Spleen (tissue), 11 donors: Measurements from ENCODE around the gene PPP1R9B. TPM values are rescaled to one million over a fixed set of nuclear protein-coding genes. Genes with fewer than 3 reads are reported as not detected.
A peak's percentile ranks its signal among the peaks of the same experiment; 100 is the strongest.

Experiments
- DNase-seq: peaks from one replicate; pipeline ENCODE4 v3.0.0-alpha.2; 2020
- H3K27ac ChIP-seq, 8 donors: fragments of 200-600 bp; sonication (generic) in 7 of 8; 1 replicate in 4 of 8; 2 replicates in 4 of 8; pipeline versions ENCODE4 v1.5.0 to v1.8.0; 2016 to 2021; ENCODE audit warnings: inconsistent platforms in 4 of 8, mild to moderate bottlenecking in 4 of 8, moderate library complexity in 1 of 8
- H3K27me3 ChIP-seq, 7 donors: fragments of 200-600 bp; sonication (generic) in 6 of 7; replicated peaks in 1 of 7; 1 replicate in 4 of 7; 2 replicates in 3 of 7; pipeline versions ENCODE4 v1.5.0 to v1.8.0; 2016 to 2021; ENCODE audit warnings: inconsistent platforms in 3 of 7, mild to moderate bottlenecking in 1 of 7
- H3K36me3 ChIP-seq, 6 donors: fragments of 200-600 bp; sonication (generic) in 5 of 6; 1 replicate in 4 of 6; 2 replicates in 2 of 6; pipeline versions ENCODE4 v1.5.0 to v1.8.0; 2016 to 2021; ENCODE audit warnings: inconsistent platforms in 2 of 6
- H3K4me1 ChIP-seq, 6 donors: fragments of 200-600 bp; sonication (generic) in 5 of 6; 1 replicate in 3 of 6; 2 replicates in 3 of 6; pipeline versions ENCODE4 v1.5.0 to v1.8.0; 2016 to 2021; ENCODE audit warnings: inconsistent platforms in 3 of 6
- H3K4me3 ChIP-seq, 8 donors: fragments of 200-600 bp; sonication (generic) in 7 of 8; 1 replicate in 4 of 8; 2 replicates in 4 of 8; pipeline versions ENCODE4 v1.5.0 to v1.8.0; 2016 to 2021; ENCODE audit warnings: inconsistent platforms in 4 of 8, mild to moderate bottlenecking in 4 of 8, moderate library complexity in 2 of 8
- H3K9me3 ChIP-seq, 8 donors: fragments of 200-600 bp; sonication (generic) in 7 of 8; 1 replicate in 4 of 8; 2 replicates in 4 of 8; pipeline versions ENCODE4 v1.5.0 to v1.8.0; 2016 to 2021; ENCODE audit warnings: inconsistent platforms in 4 of 8
- POLR2A ChIP-seq, 3 donors: fragments of 450-650 bp; IDR thresholded peaks; one replicate each; pipeline ENCODE4 v1.5.1; 2017; ENCODE audit warnings: antibody characterized with exemption in 3 of 3, mild to moderate bottlenecking in 1 of 3
- POLR2AphosphoS5 ChIP-seq, 3 donors: sonication (generic); formaldehyde crosslinking; IDR thresholded peaks; one replicate each; pipeline ENCODE4 v1.5.1; 2017; ENCODE audit warnings: antibody characterized with exemption in 3 of 3
- WGBS, 5 donors: extraction: QIAGEN DNeasy Blood & Tissue Kit in 3 of 5; methylation state at CpG; one replicate each; pipeline versions ENCODE4 v1.1.5 to v1.1.7; 2013 to 2018; 5-methylcytosine and 5-hydroxymethylcytosine counted together
- intact Hi-C: fragments of 100-400 bp; cut with DNase I; formaldehyde crosslinking; loops from one replicate; pipeline ENCODE4 v1.15.0; 2023; ENCODE audit warnings: low total_unique reads
- polyA plus RNA-seq, 3 donors: library from polyadenylated mRNA; stranded (reverse); fragments of 200-250 nt; gene quantifications; one replicate each; pipeline ENCODE4 v1.2.1, GENCODE V29; 2013
- total RNA-seq, 7 donors: library from RNA; depleted of rRNA in 3 of 7; stranded (reverse); fragments of >200 nt in 3 of 7; fragmentation: NEBNext Ultra II Directional in 4 of 7; extraction: Animal tissue kit (Norgen Biotek cat#: 25700) in 4 of 7; gene quantifications; one replicate each; pipeline versions ENCODE4 v1.1.0 to v1.2.1, GENCODE V29; 2016 to 2021
- TF ChIP-seq, protein P1 (sequence below), 11 experiments: fragments of 200-600 bp in 7 of 11; fragments of 450-650 bp in 4 of 11; sonication (generic) in 4 of 11; IDR thresholded peaks in 8 of 11; conservative IDR thresholded peaks in 3 of 11; 1 replicate in 7 of 11; 2 replicates in 4 of 11; pipeline versions ENCODE4 v1.4.0 to v1.8.0; 2016 to 2021; ENCODE audit warnings: antibody characterized with exemption in 11 of 11, inconsistent platforms in 4 of 11, mild to moderate bottlenecking in 1 of 11
- donor health status: healthy with polysubstance abuse.
- donor health status: DM: no; HTN: no; CAD: no; lungs with moderate emphysema.
- donor health status: DM: no; HTN: no; CAD: no.
- donor health status: Bipolar disorder and iron deficiency.
- donor health status: healthy.
- donor health status: DM: no; HTN: no; CAD: no.
- donor health status: DM: yes; HTN: yes; CAD: no.

PPP1R9B gene
- total and polyA plus RNA-seq, 10 donors, result 30.0 to 136 (median 86.2) TPM

DNA sequence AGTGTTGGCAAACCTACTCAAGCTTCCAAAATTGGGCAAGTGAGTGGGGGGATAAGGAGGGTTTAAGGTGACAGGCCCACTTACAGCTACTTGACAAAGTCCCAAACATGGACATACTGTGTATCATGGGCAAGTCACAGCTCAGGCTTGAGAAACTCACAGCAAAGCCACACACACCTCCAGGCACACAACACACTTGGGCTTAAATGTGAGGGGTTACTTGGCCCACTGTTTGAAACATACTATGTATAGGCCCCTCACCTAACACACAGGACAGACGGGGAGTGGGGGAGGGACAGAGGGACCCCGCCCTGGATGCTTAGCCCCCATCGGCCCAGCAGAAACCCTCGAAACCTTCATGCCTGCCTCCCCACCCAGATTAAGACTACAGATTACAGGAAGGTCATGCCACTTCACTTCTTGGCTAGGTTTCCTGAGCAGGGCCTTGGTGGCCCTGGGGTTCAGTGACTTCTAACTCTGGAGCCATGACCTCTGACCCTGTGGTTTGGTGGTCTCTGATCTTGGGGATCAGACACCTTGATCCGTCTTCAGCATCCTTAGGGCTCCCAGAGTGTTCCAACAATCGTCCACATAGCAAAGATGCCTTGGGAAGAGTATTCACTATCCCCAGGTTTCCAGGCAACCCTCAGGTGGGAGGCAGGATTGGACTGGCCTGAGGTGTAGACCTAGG lies 18.2 kb downstream of the PPP1R9B start:
- 67 to 75% (median 74%) methylated on average over 3 to 6 of the region's 6 CpGs for WGBS, 5 donors
- peak in 2 of 3 donors; percentile 22 to 50 for TF ChIP-seq POLR2AphosphoS5 (IDR thresholded peaks at IDR 0.05)
- TF ChIP-seq POLR2A (IDR thresholded peaks at IDR 0.05), result no peak
- Histone ChIP-seq H3K4me1 (peaks cover 19 to 68% (median 37%) of the 10 kb centered on the region in 6 donors), H3K9me3 (no peaks in the 10 kb centered on the region), H3K27ac (peak overlapping the region in 2 of 8 donors; percentile 33 to 45), H3K27me3 (peaks cover 0 to 39% (median 22%) of the 10 kb centered on the region in 7 donors), H3K4me3 (no peak overlapping the region), H3K36me3 (peaks cover 4 to 52% (median 38%) of the 10 kb centered on the region in 6 donors)
- intact Hi-C loops, result no loop called here
- DNase-seq, result no peak

DNA sequence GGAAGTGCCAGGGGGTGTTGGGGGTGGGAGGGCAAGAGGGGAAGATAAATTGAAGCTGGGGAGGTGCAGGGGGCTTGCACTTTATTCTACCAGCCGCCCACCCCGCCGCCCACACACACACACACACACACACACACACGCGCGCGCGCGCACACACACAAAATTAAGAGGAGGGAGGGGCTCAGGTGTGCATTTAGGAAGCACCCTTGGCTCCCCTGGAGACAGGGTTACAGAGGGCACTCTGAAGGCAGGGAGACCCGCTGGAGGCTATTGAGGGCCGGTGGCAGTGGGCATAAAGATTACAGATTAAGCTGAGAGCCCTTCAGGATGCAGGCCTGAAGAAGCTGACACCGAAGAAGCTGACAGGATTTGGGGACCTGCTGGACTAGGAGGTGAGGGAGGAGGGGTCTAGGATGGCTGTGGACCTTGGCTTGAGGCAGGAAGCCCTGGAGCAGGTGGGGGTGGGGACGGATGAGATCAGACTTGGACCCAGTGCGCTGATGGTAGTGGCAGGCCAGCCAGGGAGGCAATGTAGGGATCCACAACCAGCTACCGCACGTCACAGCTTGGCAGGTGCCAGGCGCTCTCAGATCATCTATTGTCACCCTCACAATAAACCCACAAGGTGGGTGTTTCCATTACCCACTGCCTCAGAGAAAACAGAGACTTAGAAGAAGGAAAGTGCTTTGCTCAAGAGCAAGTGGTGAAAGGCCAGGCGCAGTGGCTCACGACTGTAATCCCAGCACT lies 19.7 kb downstream of the PPP1R9B start:
- no peak for DNase-seq
- TF ChIP-seq POLR2A (IDR thresholded peaks at IDR 0.05), result no peak
- TF ChIP-seq POLR2AphosphoS5 (IDR thresholded peaks at IDR 0.05), result no peak
- TF ChIP-seq, protein P1, sequence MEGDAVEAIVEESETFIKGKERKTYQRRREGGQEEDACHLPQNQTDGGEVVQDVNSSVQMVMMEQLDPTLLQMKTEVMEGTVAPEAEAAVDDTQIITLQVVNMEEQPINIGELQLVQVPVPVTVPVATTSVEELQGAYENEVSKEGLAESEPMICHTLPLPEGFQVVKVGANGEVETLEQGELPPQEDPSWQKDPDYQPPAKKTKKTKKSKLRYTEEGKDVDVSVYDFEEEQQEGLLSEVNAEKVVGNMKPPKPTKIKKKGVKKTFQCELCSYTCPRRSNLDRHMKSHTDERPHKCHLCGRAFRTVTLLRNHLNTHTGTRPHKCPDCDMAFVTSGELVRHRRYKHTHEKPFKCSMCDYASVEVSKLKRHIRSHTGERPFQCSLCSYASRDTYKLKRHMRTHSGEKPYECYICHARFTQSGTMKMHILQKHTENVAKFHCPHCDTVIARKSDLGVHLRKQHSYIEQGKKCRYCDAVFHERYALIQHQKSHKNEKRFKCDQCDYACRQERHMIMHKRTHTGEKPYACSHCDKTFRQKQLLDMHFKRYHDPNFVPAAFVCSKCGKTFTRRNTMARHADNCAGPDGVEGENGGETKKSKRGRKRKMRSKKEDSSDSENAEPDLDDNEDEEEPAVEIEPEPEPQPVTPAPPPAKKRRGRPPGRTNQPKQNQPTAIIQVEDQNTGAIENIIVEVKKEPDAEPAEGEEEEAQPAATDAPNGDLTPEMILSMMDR (IDR thresholded peaks at IDR 0.05 in 8 of 11, conservative IDR thresholded peaks at IDR 0.05 in 3 of 11), result no peak
- Histone ChIP-seq H3K4me3 (peak overlapping the region in 4 of 8 donors; percentile 47 to 72 (median 50)), H3K9me3 (no peaks in the 10 kb centered on the region), H3K27ac (no peak overlapping the region), H3K36me3 (peaks cover 4 to 37% (median 23%) of the 10 kb centered on the region in 6 donors), H3K4me1 (peaks cover 19 to 71% (median 38%) of the 10 kb centered on the region in 6 donors), H3K27me3 (peaks cover 0 to 41% (median 22%) of the 10 kb centered on the region in 7 donors)
- intact Hi-C loops, result no loop called here
- WGBS, 5 donors, result 42 to 58% (median 50%) methylated on average over 18 to 19 of the region's 19 CpGs

- H3K9me3 ChIP-seq, result no peaks in the 10 kb centered on the region
- H3K27me3 ChIP-seq, result peaks cover 0 to 41% (median 22%) of the 10 kb centered on the region in 7 donors
- H3K36me3 ChIP-seq, result peaks cover 4 to 29% (median 15%) of the 10 kb centered on the region in 6 donors
- DNase-seq, result no peak
- H3K4me1 ChIP-seq, result peaks cover 19 to 71% (median 38%) of the 10 kb centered on the region in 6 donors
- intact Hi-C loops, result no loop called here
- H3K27ac ChIP-seq, result peak within 1 kb of the TSS in 3 of 8 donors; percentile 21 to 53 (median 36)
- WGBS, 5 donors, result 0 to 1% (median 1%) methylated on average over 33 to 84 of the region's 84 CpGs
- H3K4me3 ChIP-seq, result peak within 1 kb of the TSS; percentile 23 to 72 (median 46)
- TF ChIP-seq POLR2AphosphoS5 (IDR thresholded peaks at IDR 0.05), result peak in 2 of 3 donors; percentile 17 to 52
- TF ChIP-seq, protein P1 (IDR thresholded peaks at IDR 0.05 in 8 of 11, conservative IDR thresholded peaks at IDR 0.05 in 3 of 11), result no peak
- no peak for TF ChIP-seq POLR2A (IDR thresholded peaks at IDR 0.05)
Measured at GRCh38 chr17:50129728-50130558, 20.5 kb downstream of the PPP1R9B start, which contains the start of gene SAMD14. TSS of gene SAMD14 (minus strand) at chr17:50130160. CDS start at chr17:50124959, 5,201 bp downstream.

DNA sequence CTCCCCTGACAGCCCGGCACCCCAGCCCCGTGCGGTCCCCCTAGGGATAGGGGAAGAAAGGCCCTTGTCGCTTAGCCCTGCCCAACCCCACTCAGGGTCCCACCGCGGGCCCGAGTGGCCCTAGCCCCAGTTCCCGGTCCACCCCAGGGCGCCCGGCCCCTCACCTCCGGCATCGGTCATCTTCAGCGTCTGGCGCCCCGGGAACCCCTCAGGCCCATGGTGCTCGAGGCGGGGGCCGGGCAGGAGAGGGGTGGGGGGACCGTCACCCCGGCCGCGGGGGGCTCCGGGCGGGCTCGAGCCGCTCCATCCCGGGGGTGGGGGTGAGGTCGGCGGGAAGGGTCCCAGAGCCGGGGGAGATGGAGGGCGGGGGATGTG lies 21.1 kb downstream of the PPP1R9B start:
- peak overlapping the region; percentile 23 to 72 (median 46) for H3K4me3 ChIP-seq

More for the DNA sequence above, 21.1 kb downstream of the PPP1R9B start:
- no peak for TF ChIP-seq POLR2A (IDR thresholded peaks at IDR 0.05)
- TF ChIP-seq POLR2AphosphoS5 (IDR thresholded peaks at IDR 0.05), result no peak
- TF ChIP-seq, protein P1 (IDR thresholded peaks at IDR 0.05 in 8 of 11, conservative IDR thresholded peaks at IDR 0.05 in 3 of 11), result no peak
- Histone ChIP-seq H3K4me1 (peaks cover 19 to 66% (median 38%) of the 10 kb centered on the region in 6 donors), H3K9me3 (no peaks in the 10 kb centered on the region), H3K27ac (peak overlapping the region in 3 of 8 donors; percentile 21 to 53 (median 21)), H3K27me3 (peaks cover 0 to 41% (median 22%) of the 10 kb centered on the region in 7 donors), H3K36me3 (peaks cover 0 to 23% (median 9%) of the 10 kb centered on the region in 6 donors)
- intact Hi-C loops, result no loop called here
- DNase-seq, result no peak
- 1 to 7% (median 2%) methylated on average over 18 to 31 of the region's 31 CpGs for WGBS, 5 donors
